GM12864 (cell line): ENCODE results near the gene NAA80.
"Not testable (repeated sequence)": the region's sequence is repeated elsewhere in the genome, so short reads cannot be mapped to it uniquely, and the experiment has no call there.

Experiments
- DNase-seq: peaks from one replicate; pipeline ENCODE4 v3.0.0-alpha.2; 2011; ENCODE audit warnings: low read depth
- H3K4me3 ChIP-seq: 2 replicates; pipeline ENCODE4 v1.5.1; 2011; ENCODE audit warnings: mild to moderate bottlenecking, low read depth, low read length, control low read depth
- CTCF ChIP-seq: IDR thresholded peaks from 2 replicates; pipeline ENCODE4 v1.5.1; 2011; ENCODE audit warnings: low read depth, mild to moderate bottlenecking, moderate library complexity, low read length, control low read depth, inconsistent platforms; ENCODE audit errors: missing control alignments

Gene NAA80

GRCh38 chr3:50286322-50287227 lies 12.6 kb downstream of the NAA80 start:
- no peak for DNase-seq
- TF ChIP-seq CTCF = no peak

GRCh38 chr3:50284121-50284520 lies 15.1 kb downstream of the NAA80 start:
- DNase-seq = not testable (repeated sequence)

More at GRCh38 chr3:50286322-50287227, 12.6 kb downstream of the NAA80 start:
- no peak overlapping the region for H3K4me3 ChIP-seq

GRCh38 chr3:50279255-50280016 lies 19.8 kb downstream of the NAA80 start:
- DNase-seq = no peak
- no peak for TF ChIP-seq CTCF
- no peak overlapping the region for H3K4me3 ChIP-seq

More at GRCh38 chr3:50284121-50284520, 15.1 kb downstream of the NAA80 start:
- H3K4me3 ChIP-seq = not testable (repeated sequence)

GRCh38 chr3:50278880-50279224 lies 20.4 kb downstream of the NAA80 start, which contains the start of gene LSMEM2:
TSS of gene LSMEM2 (plus strand) at chr3:50279087. CDS start at chr3:50279114, 27 bp downstream.
- no peak for DNase-seq
- no peak within 1 kb of the TSS for H3K4me3 ChIP-seq
- no peak for TF ChIP-seq CTCF

- H3K4me3 ChIP-seq = no peak overlapping the region
- DNase-seq = no peak
- TF ChIP-seq CTCF = no peak
Measured at GRCh38 chr3:50278123-50278879, 20.9 kb downstream of the NAA80 start.

GRCh38 chr3:50276762-50277101 lies 22.5 kb downstream of the NAA80 start:
- TF ChIP-seq CTCF = no peak
- no peak for DNase-seq
- H3K4me3 ChIP-seq = no peak overlapping the region
